Endothelial cell of umbilical vein (primary cell): ENCODE measurements around the gene ABHD17A. TPM values are rescaled to one million over a fixed set of nuclear protein-coding genes. Genes with fewer than 3 reads are reported as not detected.

Experiments used
- BruUV-seq: library from RNA; stranded (reverse); fragments of 400-500 nt; replicated peaks from 2 replicates; lab custom pipeline; 2021; lab: Mats Ljungman, UMichigan
- CTCF ChIA-PET: fragments of 300-600, 350-600 bp; sonication (Branson Sonifier 250); formaldehyde crosslinking; loops from one replicate; lab custom pipeline; 2021; ENCODE audit warnings: antibody characterized with exemption, inconsistent platforms; lab: Charles Lee
- POLR2A ChIA-PET: fragments of 300-600, 350-600 bp; sonication (Branson Sonifier 250); formaldehyde crosslinking; loops from one replicate; lab custom pipeline; 2021; ENCODE audit warnings: antibody characterized with exemption, inconsistent platforms; lab: Charles Lee
- DNase-seq: peaks from one replicate; pipeline ENCODE4 v3.0.0-alpha.2; 2011; ENCODE audit warnings: low read depth, low spot score
- FAIRE-seq: peaks from 2 replicates; lab custom pipeline; 2011; peaks lifted over from hg19 to GRCh38; lab: Jason Lieb, UNC
- H2AFZ ChIP-seq: 2 replicates; pipeline ENCODE4 v1.6.0; 2012; ENCODE audit warnings: low read depth, low read length, control low read depth, inconsistent platforms
- H3K27ac ChIP-seq: 2 replicates; pipeline ENCODE4 v1.5.1; 2011; ENCODE audit warnings: low read depth, mild to moderate bottlenecking, control low read depth, low read length, moderate library complexity; ENCODE audit not compliant: insufficient read depth
- H3K27me3 ChIP-seq, 2 experiments: 2 replicates each; pipeline versions ENCODE4 v1.6.0 to v1.6.1; 2011; ENCODE audit warnings: low read length in 2 of 2, mixed read lengths in 1 of 2; ENCODE audit not compliant: control insufficient read depth in 2 of 2, insufficient read depth in 2 of 2
- H3K36me3 ChIP-seq, 2 experiments: 2 replicates in 1 of 2; 3 replicates in 1 of 2; pipeline ENCODE4 v1.5.1; 2011; ENCODE audit warnings: low read length in 2 of 2, mild to moderate bottlenecking in 1 of 2, moderate library complexity in 1 of 2; ENCODE audit not compliant: control insufficient read depth in 2 of 2, insufficient read depth in 2 of 2; ENCODE audit errors: extremely low read depth in 1 of 2
- H3K4me1 ChIP-seq: 3 replicates; pipeline ENCODE4 v1.5.1; 2011; ENCODE audit warnings: mild to moderate bottlenecking, low read length; ENCODE audit not compliant: control insufficient read depth, insufficient read depth; ENCODE audit errors: extremely low read depth
- H3K4me2 ChIP-seq: 2 replicates; pipeline ENCODE4 v1.6.1; 2011; ENCODE audit warnings: low read length, control low read depth, mixed read lengths; ENCODE audit not compliant: insufficient read depth
- H3K4me3 ChIP-seq, 3 experiments: fragments of 200-600 bp in 1 of 3; sonication (generic), shearing (Covaris generic) in 1 of 3; replicated peaks in 1 of 3; 2 replicates each; pipeline ENCODE4 v1.5.1; 2011 to 2016; ENCODE audit warnings: control low read depth in 3 of 3, low read length in 3 of 3, mild to moderate bottlenecking in 2 of 3, inconsistent platforms in 1 of 3, low read depth in 1 of 3, moderate library complexity in 1 of 3; ENCODE audit not compliant: insufficient read depth in 1 of 3
- H3K79me2 ChIP-seq: 2 replicates; pipeline ENCODE4 v1.6.0; 2012; ENCODE audit warnings: low read length, inconsistent platforms; ENCODE audit not compliant: control insufficient read depth, insufficient read depth
- H3K9ac ChIP-seq: replicated peaks from 2 replicates; pipeline ENCODE3; 2011; ENCODE audit warnings: low read length, control low read depth; ENCODE audit not compliant: insufficient read depth; ENCODE audit errors: extremely low read depth
- H3K9me1 ChIP-seq: replicated peaks from 3 replicates; pipeline ENCODE4 v1.6.0; 2011; ENCODE audit warnings: mild to moderate bottlenecking, low read length; ENCODE audit not compliant: control insufficient read depth, insufficient read depth; ENCODE audit errors: extremely low read depth
- H3K9me3 ChIP-seq: replicated peaks from 2 replicates; pipeline ENCODE4 v1.5.1; 2012; ENCODE audit warnings: low read length, inconsistent platforms; ENCODE audit not compliant: control insufficient read depth, insufficient read depth
- H4K20me1 ChIP-seq: replicated peaks from 2 replicates; pipeline ENCODE3; 2011; ENCODE audit warnings: mild to moderate bottlenecking, low read length; ENCODE audit not compliant: control insufficient read depth, insufficient read depth; ENCODE audit errors: extremely low read depth
- CTCF ChIP-seq, 2 donors: IDR thresholded peaks; 1 replicate in 1 of 2; 2 replicates in 1 of 2; pipeline ENCODE4 v1.5.1; 2011; ENCODE audit warnings: low read length in 2 of 2, mild to moderate bottlenecking in 2 of 2, moderate library complexity in 2 of 2, control low read depth in 1 of 2, inconsistent platforms in 1 of 2, low read depth in 1 of 2; ENCODE audit not compliant: insufficient read depth in 1 of 2; ENCODE audit errors: extremely low read depth in 1 of 2
- EZH2 ChIP-seq: IDR thresholded peaks from 2 replicates; pipeline ENCODE4 v1.6.1; 2012; ENCODE audit warnings: borderline replicate concordance, low read depth, mild to moderate bottlenecking, moderate library complexity, low read length, inconsistent platforms; ENCODE audit not compliant: severe bottlenecking
- FOS ChIP-seq: IDR thresholded peaks from 2 replicates; pipeline ENCODE4 v1.6.1; 2011; ENCODE audit warnings: mild to moderate bottlenecking, low read length, moderate library complexity, borderline replicate concordance; ENCODE audit not compliant: insufficient read depth
- GATA2 ChIP-seq: IDR thresholded peaks from 2 replicates; pipeline ENCODE4 v1.7.0; 2011; ENCODE audit warnings: low read depth, mild to moderate bottlenecking, moderate library complexity, mixed read lengths, low read length; ENCODE audit not compliant: insufficient read length, insufficient read depth
- JUN ChIP-seq: IDR thresholded peaks from 2 replicates; pipeline ENCODE4 v1.6.1; 2011; ENCODE audit warnings: borderline replicate concordance, low read depth; ENCODE audit not compliant: insufficient read length, insufficient read depth
- MAX ChIP-seq: IDR thresholded peaks from 2 replicates; pipeline ENCODE4 v1.6.1; 2011; ENCODE audit not compliant: insufficient read depth, insufficient read length
- MYC ChIP-seq: IDR thresholded peaks from one replicate; pipeline ENCODE4 v1.6.1; 2011; ENCODE audit warnings: mild to moderate bottlenecking, low read depth, low read length
- POLR2A ChIP-seq: IDR thresholded peaks from 2 replicates; pipeline ENCODE4 v1.6.1; 2012; ENCODE audit warnings: low read depth, mild to moderate bottlenecking, control low read depth, low read length
- POLR2AphosphoS5 ChIP-seq: IDR thresholded peaks from 2 replicates; pipeline ENCODE4 v1.6.1; 2012; ENCODE audit warnings: low read depth, mild to moderate bottlenecking, control low read depth, low read length, moderate library complexity; ENCODE audit not compliant: insufficient read depth
- dilution Hi-C: fragments of 300-500 bp; cut with MboI; formaldehyde crosslinking; loops from one replicate; pipeline ENCODE4 v1.15.0; 2019; ENCODE audit warnings: low sequenced_read_pairs; ENCODE audit not compliant: extremely low pct_ligation_motif_present
- intact Hi-C: fragments of 100-400 bp; cut with micrococcal nuclease; formaldehyde crosslinking; loops from one replicate; pipeline ENCODE4 v1.10.0; 2022
- polyA plus RNA-seq, 4 experiments: library from polyadenylated mRNA; depleted of rRNA in 3 of 4; stranded (reverse) in 3 of 4; unstranded in 1 of 4; fragments of >200 nt; gene quantifications; 2 replicates each; pipeline versions ENCODE4 v1.2.1 to v1.2.3, GENCODE V29; 2011 to 2012; ENCODE audit warnings: missing spikeins in 1 of 4
- total RNA-seq: library from RNA; stranded (reverse); gene quantifications from 2 replicates; pipeline ENCODE4 v1.2.3, GENCODE V29; 2021

Gene ABHD17A
- total and polyA plus RNA-seq, 2 donors (not counting 3 experiments of a cell fraction or from before 2014, with no cell fraction given): 89.8 to 143 TPM

GRCh38 chr19:1849132-1849474, 36.2 kb downstream of the ABHD17A start:
- H3K36me3 ChIP-seq: peaks cover 0 to 2% of the 10 kb centered on the region in 2 experiments
- no peak overlapping the region for H3K4me3 ChIP-seq
- BruUV-seq: no TSS peak
- no peak overlapping the region for H3K9ac ChIP-seq
- no peak for FAIRE-seq
- DNase-seq: no peak
- no peaks in the 10 kb centered on the region for H3K27me3 ChIP-seq
- CTCF ChIA-PET: interaction anchor here (0.9 to 1.7 kb wide), 3 partner anchors 9 to 16 kb away, joined by 3 to 9 read pairs (median 4); no protein-coding TSS in a partner anchor
- no peak overlapping the region for H3K27ac ChIP-seq
- H4K20me1 ChIP-seq: no peaks in the 10 kb centered on the region
- H3K4me2 ChIP-seq: no peak overlapping the region
- H3K9me3 ChIP-seq: no peaks in the 10 kb centered on the region
- no peaks in the 10 kb centered on the region for H3K9me1 ChIP-seq
- TF ChIP-seq GATA2 (no peak), JUN (no peak), MYC (no peak), CTCF (IDR thresholded peaks at IDR 0.05; ENCODE audit: extremely low read depth in 1 of 2, insufficient read depth in 1 of 2, low read depth in 1 of 2, low read length in 2 of 2) (no peak), FOS (no peak), POLR2AphosphoS5 (no peak), POLR2A (no peak), MAX (no peak), EZH2 (no peak)
- intact Hi-C loops: no loop called here
- no peak overlapping the region for H2AFZ ChIP-seq
- dilution Hi-C loops: no loop called here
- POLR2A ChIA-PET: no interaction called here
- peaks cover 8% of the 10 kb centered on the region for H3K4me1 ChIP-seq
- peaks cover 48% of the 10 kb centered on the region for H3K79me2 ChIP-seq
